22Rv1 (cell line): Measurements from ENCODE around the gene ABCA8.

Experiments used
- H3K27ac ChIP-seq: fragments of 450-650 bp; 2 replicates; pipeline ENCODE4 v1.5.1; 2017
- CTCF ChIP-seq: fragments of 450-650 bp; IDR thresholded peaks from 2 replicates; pipeline ENCODE4 v1.5.1; 2017; ENCODE audit warnings: mild to moderate bottlenecking
- ZFX ChIP-seq: fragments of 450-650 bp; IDR thresholded peaks from 2 replicates; pipeline ENCODE4 v1.6.1; 2017; ENCODE audit warnings: antibody characterized with exemption, borderline replicate concordance

The ABCA8 gene

GRCh38 chr17:68865584-68865983, 89.6 kb downstream of the ABCA8 start:
- TF ChIP-seq ZFX = no peak
- TF ChIP-seq CTCF = no peak
- H3K27ac ChIP-seq = no peak overlapping the region

DNA sequence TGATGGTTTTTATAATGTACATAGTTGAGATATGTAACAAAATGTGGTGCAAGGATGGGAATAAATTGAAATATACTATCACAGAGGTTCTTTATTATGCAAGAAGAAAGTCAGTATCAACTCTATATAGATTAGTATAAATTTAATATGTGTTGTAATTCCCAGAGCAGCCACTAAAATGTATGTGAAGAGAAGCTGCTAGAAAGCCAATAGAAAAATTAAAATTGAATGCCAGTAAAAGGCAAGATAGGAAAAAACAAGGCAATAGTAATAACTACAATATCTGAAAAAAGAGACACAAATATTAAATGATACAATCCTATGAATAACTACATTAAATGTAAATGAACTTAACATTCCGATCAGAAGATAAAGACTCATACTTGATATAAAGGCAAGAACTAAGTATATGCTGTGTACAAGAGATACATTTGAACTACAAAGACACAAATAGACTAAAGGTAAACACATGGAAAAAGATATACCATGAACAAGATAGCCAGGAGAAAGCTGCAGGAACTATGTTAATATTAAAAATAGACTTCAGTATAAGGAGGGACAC, 92.0 kb downstream of the ABCA8 start:
- no peak overlapping the region for H3K27ac ChIP-seq
- no peak for TF ChIP-seq ZFX
- TF ChIP-seq CTCF = no peak

GRCh38 chr17:68861602-68862001, 93.6 kb downstream of the ABCA8 start:
- no peak overlapping the region for H3K27ac ChIP-seq
- TF ChIP-seq ZFX (no peak), CTCF (no peak)

DNA sequence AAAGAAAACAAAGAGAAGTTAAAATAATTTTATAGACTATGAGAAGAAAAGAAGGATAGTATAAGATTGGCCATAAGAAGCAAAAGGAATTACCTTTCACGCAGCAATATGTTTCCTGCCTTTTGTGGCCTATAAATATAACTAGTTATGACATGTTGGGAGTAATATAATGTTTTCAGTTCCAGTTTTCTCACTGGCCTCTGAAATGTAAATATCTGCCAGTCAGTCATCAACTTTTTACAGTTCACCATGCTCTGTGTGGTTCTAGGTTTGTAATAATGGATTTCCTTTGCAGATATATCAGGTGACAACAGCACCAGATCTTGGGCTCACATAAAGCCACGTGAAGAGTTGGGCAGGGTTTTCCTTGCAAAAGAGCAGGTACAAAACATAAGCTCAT, 94.3 kb downstream of the ABCA8 start:
- TF ChIP-seq ZFX = no peak
- TF ChIP-seq CTCF = no peak
- H3K27ac ChIP-seq = no peak overlapping the region

DNA sequence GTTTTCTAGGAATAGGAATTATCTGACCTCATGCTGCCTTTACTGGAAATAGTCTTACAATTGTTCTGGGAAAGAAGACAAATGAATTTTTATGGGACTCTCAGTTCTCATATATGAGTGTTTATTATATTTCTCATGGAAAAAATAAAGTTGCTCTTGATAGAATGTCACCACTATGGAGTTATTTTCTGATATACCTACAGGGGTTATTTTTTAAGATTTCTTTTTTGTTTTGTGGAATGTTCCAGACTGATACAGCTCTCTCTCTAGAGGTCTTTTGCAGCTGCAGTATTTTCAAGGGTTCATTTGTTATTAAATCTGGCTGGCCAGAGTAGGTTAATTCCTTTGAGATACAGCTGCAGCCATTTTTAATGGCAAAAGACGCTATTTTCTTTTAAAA, 100.7 kb downstream of the ABCA8 start:
- TF ChIP-seq CTCF (no peak), ZFX (no peak)
- H3K27ac ChIP-seq = no peak overlapping the region

- H3K27ac ChIP-seq = no peak overlapping the region
- TF ChIP-seq CTCF (no peak), ZFX (no peak)
Measured at GRCh38 chr17:68853439-68853838, 101.8 kb downstream of the ABCA8 start.

DNA sequence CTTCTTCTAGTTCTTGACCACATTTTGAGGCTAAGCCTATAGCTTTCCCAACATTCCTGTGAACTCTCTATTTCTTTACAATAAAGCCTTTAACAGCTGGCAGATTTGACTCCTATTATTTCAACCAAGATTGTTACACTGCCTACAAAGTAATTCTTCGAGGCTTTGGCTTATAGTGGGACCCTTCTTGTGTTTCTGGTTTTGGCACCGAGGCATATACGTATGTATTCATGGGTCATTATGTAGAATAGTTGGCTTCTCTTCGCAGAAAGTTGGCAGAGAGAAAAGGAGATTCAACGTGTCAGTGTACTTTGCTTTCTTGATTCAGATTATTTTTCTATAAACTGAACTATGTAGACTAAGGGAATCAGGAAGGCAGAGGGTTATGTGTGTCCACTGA, 102.2 kb downstream of the ABCA8 start:
- H3K27ac ChIP-seq = no peak overlapping the region
- no peak for TF ChIP-seq CTCF
- TF ChIP-seq ZFX = no peak
